K562 (cell line): ENCODE measurements around the gene EIPR1. TPM values are rescaled to one million over a fixed set of nuclear protein-coding genes. Genes with fewer than 3 reads are reported as not detected.

ENCODE experiments used
- ATAC-seq: fragments of 200-7000 bp; cut with Tn5 transposase; 3 replicates; pipeline ENCODE4 v1.9.1; 2020; ENCODE audit warnings: moderate library complexity
- BruUV-seq: library from RNA; stranded (reverse); fragments of 400-500 nt; replicated peaks from 2 replicates; lab custom pipeline; 2021; lab: Mats Ljungman, UMichigan
- CTCF ChIA-PET: fragments of 300-600 bp; formaldehyde crosslinking; extraction: SDS; loops from one replicate; lab custom pipeline; 2021; ENCODE audit warnings: low intra/inter-chr PET ratio; lab: Yijun Ruan, JAX
- POLR2A ChIA-PET: fragments of 300-600, 350-650 bp; sonication (Branson Sonifier 250); formaldehyde crosslinking; extraction: SDS; loops from one replicate; lab custom pipeline; 2021; ENCODE audit warnings: antibody characterized with exemption, inconsistent platforms; lab: Yijun Ruan, JAX
- DNase-seq, 4 experiments: peaks; one replicate each; pipeline versions ENCODE4 v3.0.0 to v3.0.0-alpha.2; 2011 to 2018; ENCODE audit warnings: low spot score in 3 of 4, mixed read lengths in 3 of 4; ENCODE audit errors: extremely low read depth in 1 of 4
- FAIRE-seq: peaks from 2 replicates; lab custom pipeline; 2011; peaks lifted over from hg19 to GRCh38; lab: Jason Lieb, UNC
- H2AFZ ChIP-seq: 2 replicates; pipeline ENCODE4 v1.6.0; 2011; ENCODE audit warnings: low read depth, low read length, control low read depth, inconsistent platforms
- H3K27ac ChIP-seq: fragments of 200-600 bp; 3 replicates; pipeline ENCODE4 v1.8.0; 2011; ENCODE audit warnings: low read depth, mild to moderate bottlenecking, control low read depth, inconsistent platforms, low read length, moderate library complexity, mixed read lengths; ENCODE audit errors: extremely low read depth
- H3K27me3 ChIP-seq, 2 experiments: fragments of 300-600 bp in 1 of 2; 2 replicates in 1 of 2; 3 replicates in 1 of 2; pipeline versions ENCODE4 v1.6.0 to v1.8.0; 2011; ENCODE audit warnings: inconsistent platforms in 2 of 2, low read length in 2 of 2, mild to moderate bottlenecking in 1 of 2, mixed read lengths in 1 of 2, moderate library complexity in 1 of 2; ENCODE audit not compliant: control insufficient read depth in 2 of 2, insufficient read depth in 2 of 2
- H3K36me3 ChIP-seq: fragments of 300-600 bp; 3 replicates; pipeline ENCODE4 v1.8.0; 2011; ENCODE audit warnings: mild to moderate bottlenecking, low read length, inconsistent platforms; ENCODE audit not compliant: control insufficient read depth, insufficient read depth
- H3K4me1 ChIP-seq, 2 experiments: fragments of 200-600 bp in 1 of 2; replicated peaks in 1 of 2; 2 replicates in 1 of 2; 3 replicates in 1 of 2; pipeline versions ENCODE4 v1.5.1 to v1.8.0; 2011; ENCODE audit warnings: inconsistent platforms in 2 of 2, low read length in 2 of 2, mild to moderate bottlenecking in 1 of 2, mixed read lengths in 1 of 2, moderate library complexity in 1 of 2; ENCODE audit not compliant: control insufficient read depth in 2 of 2, insufficient read depth in 2 of 2
- H3K4me2 ChIP-seq: 2 replicates; pipeline ENCODE4 v1.6.1; 2011; ENCODE audit warnings: low read length, control low read depth, inconsistent platforms, mixed read lengths; ENCODE audit not compliant: insufficient read depth
- H3K4me3 ChIP-seq: fragments of 200-600 bp; sonication (generic), shearing (Covaris generic); 2 replicates; pipeline ENCODE4 v1.5.1; 2016; ENCODE audit warnings: control low read depth, inconsistent platforms
- H3K79me2 ChIP-seq: fragments of 200-600 bp; 3 replicates; pipeline ENCODE4 v1.8.0; 2011; ENCODE audit warnings: low read length, inconsistent platforms; ENCODE audit not compliant: control insufficient read depth, insufficient read depth
- H3K9ac ChIP-seq, 2 experiments: 2 replicates each; pipeline versions ENCODE4 v1.6.0 to v1.6.1; 2011; ENCODE audit warnings: low read depth in 2 of 2, low read length in 2 of 2, control low read depth in 1 of 2, inconsistent platforms in 1 of 2, mild to moderate bottlenecking in 1 of 2, mixed read lengths in 1 of 2; ENCODE audit not compliant: insufficient read depth in 1 of 2
- H3K9me1 ChIP-seq: one replicate; pipeline ENCODE4 v1.6.0; 2011; ENCODE audit warnings: inconsistent platforms, mild to moderate bottlenecking, low read length, moderate library complexity; ENCODE audit not compliant: control insufficient read depth, insufficient read depth
- H3K9me3 ChIP-seq: replicated peaks from 2 replicates; pipeline ENCODE4 v1.5.1; 2011; ENCODE audit warnings: low read depth, low read length, inconsistent platforms; ENCODE audit not compliant: control insufficient read depth, insufficient read depth
- H4K20me1 ChIP-seq: replicated peaks from 2 replicates; pipeline ENCODE4 v1.6.1; 2011; ENCODE audit warnings: low read length, inconsistent platforms, mixed read lengths; ENCODE audit not compliant: control insufficient read depth, insufficient read depth
- EZH2 ChIP-seq: IDR thresholded peaks from 2 replicates; pipeline ENCODE4 v1.6.1; 2012; ENCODE audit warnings: low read depth, mild to moderate bottlenecking, inconsistent platforms, low read length, borderline replicate concordance
- PTBP1 ChIP-seq: fragments of 200-400 bp; formaldehyde crosslinking; IDR thresholded peaks from 2 replicates; pipeline ENCODE4 v1.6.1; 2017; ENCODE audit warnings: low read depth, low read length
- WGBS: fragments of 100-300 bp; shearing (Covaris generic); methylation state at CpG from one replicate; pipeline ENCODE4 v1.1.6; 2016; ENCODE audit warnings: low coverage, mixed read lengths; ENCODE audit not compliant: insufficient coverage; ENCODE audit errors: missing lambda C conversion rate; 5-methylcytosine and 5-hydroxymethylcytosine counted together
- in situ Hi-C: fragments of 300-500 bp; cut with MboI; formaldehyde crosslinking; loops from 4 replicates; pipeline ENCODE4 v1.15.0; 2018; ENCODE audit warnings: inconsistent platforms, mixed read lengths
- intact Hi-C: fragments of 100-400 bp; cut with micrococcal nuclease; formaldehyde crosslinking; loops from 2 replicates; pipeline ENCODE4 v1.14.2; 2022
- polyA plus RNA-seq, 8 experiments: library from polyadenylated mRNA; depleted of rRNA in 4 of 8; stranded (reverse) in 5 of 8; unstranded in 3 of 8; fragments of >200 nt; fragmentation: Nextera tagmentation in 2 of 8; fragmentation: Illumina TruSeq in 1 of 8; extraction: Ambion mirVana in 2 of 8; extraction: Trizol in 1 of 8; gene quantifications; 2 replicates each; pipeline versions ENCODE4 v1.2.1 to v1.2.3, GENCODE V29; 2011 to 2014; ENCODE audit warnings: inconsistent platforms in 1 of 8, missing spikeins in 1 of 8
- total RNA-seq, 7 experiments: library from RNA; depleted of rRNA in 6 of 7; stranded (reverse); fragments of >200 nt in 6 of 7; fragmentation: Illumina TruSeq in 2 of 7; extraction: Trizol in 2 of 7; gene quantifications; 2 replicates each; pipeline versions ENCODE4 v1.2.1 to v1.2.3, GENCODE V29; 2011 to 2021; ENCODE audit warnings: low replicate concordance in 1 of 7
- TF ChIP-seq, protein P1 (sequence below): fragments of 250-450 bp; sonication (Bioruptor Pico); IDR thresholded peaks from 2 replicates; pipeline ENCODE4 v1.5.0; 2021

EIPR1 gene
- total and polyA plus RNA-seq, 9 of the 15 experiments (the other 6 are each of a cell fraction or from before 2014, with no cell fraction given), result 19.9 to 54.4 (median 35.9) TPM

DNA sequence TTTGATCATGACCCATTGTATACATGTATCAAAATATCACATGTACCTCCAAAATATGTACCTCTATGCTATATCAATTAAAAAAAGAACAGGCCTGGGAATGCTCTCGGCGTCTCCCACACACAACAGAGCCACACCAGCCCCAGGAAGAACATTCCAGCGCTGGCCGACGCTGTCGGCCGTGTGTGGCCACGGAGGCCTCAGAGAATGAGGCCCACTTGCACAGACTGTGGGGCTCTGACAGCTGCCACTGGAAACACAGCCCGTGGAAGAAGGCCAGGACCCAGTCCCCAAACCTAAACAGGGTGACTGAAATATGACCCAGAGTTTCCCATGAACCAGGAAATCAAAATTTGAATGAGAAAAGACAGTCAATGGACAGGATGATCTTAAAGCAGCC, 69.7 kb downstream of the EIPR1 start (continued):
- TF ChIP-seq, protein P1, sequence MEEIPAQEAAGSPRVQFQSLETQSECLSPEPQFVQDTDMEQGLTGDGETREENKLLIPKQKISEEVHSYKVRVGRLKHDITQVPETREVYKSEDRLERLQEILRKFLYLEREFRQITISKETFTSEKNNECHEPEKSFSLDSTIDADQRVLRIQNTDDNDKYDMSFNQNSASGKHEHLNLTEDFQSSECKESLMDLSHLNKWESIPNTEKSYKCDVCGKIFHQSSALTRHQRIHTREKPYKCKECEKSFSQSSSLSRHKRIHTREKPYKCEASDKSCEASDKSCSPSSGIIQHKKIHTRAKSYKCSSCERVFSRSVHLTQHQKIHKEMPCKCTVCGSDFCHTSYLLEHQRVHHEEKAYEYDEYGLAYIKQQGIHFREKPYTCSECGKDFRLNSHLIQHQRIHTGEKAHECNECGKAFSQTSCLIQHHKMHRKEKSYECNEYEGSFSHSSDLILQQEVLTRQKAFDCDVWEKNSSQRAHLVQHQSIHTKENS (CRISPR knock-in tag), result no peak
- no peak for TF ChIP-seq EZH2

DNA sequence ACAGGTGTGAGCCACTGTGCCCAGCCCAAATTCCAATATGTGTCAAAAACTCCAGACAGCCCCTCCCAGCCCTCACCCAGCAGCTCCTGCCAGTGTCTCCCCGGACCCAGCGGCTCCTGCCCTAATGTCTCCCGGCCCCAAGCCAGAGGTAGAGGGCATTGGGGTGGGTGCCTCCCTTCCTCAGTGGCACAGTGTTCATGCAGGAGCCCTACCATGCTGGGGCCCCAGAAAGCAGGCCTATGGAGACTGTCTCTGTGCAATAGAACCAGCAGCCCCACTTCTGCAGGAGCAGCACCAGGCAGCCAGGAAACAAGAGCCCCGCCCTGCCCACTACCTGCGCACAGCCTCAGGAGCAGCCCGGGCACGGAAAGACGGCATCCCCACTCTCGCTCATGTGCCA, 70.4 kb downstream of the EIPR1 start:
- in situ Hi-C loops, result no loop called here
- BruUV-seq, result no TSS peak
- no peak for TF ChIP-seq PTBP1
- H4K20me1 ChIP-seq, result peaks cover 23% of the 10 kb centered on the region
- peaks cover 3% of the 10 kb centered on the region for H3K9me1 ChIP-seq
- H3K27ac ChIP-seq, result no peak overlapping the region
- no peaks in the 10 kb centered on the region for H3K27me3 ChIP-seq
- peaks cover 8% of the 10 kb centered on the region; the same call in 1 of the 3 replicates for H3K36me3 ChIP-seq
- intact Hi-C loops, result loop anchor here (10.0 kb wide), 1 partner anchor 232 kb away; no protein-coding TSS in a partner anchor
- no peak for DNase-seq
- no peak overlapping the region for H3K9ac ChIP-seq
- no peaks in the 10 kb centered on the region for H3K79me2 ChIP-seq
- CTCF ChIA-PET, result no interaction called here
- 98% methylated on average over 9 of the region's 9 CpGs for WGBS
- no peak for ATAC-seq
- FAIRE-seq, result no peak
- no peaks in the 10 kb centered on the region for H3K9me3 ChIP-seq
- peaks cover 0 to 25% of the 10 kb centered on the region in 2 experiments; a peak in 2 of 5 replicates for H3K4me1 ChIP-seq
- no peak overlapping the region for H2AFZ ChIP-seq
- H3K4me3 ChIP-seq, result no peak overlapping the region
- POLR2A ChIA-PET, result no interaction called here
- H3K4me2 ChIP-seq, result no peak overlapping the region
